Measurements from ENCODE around the gene ATG16L1.

ATG16L1 gene

DNA sequence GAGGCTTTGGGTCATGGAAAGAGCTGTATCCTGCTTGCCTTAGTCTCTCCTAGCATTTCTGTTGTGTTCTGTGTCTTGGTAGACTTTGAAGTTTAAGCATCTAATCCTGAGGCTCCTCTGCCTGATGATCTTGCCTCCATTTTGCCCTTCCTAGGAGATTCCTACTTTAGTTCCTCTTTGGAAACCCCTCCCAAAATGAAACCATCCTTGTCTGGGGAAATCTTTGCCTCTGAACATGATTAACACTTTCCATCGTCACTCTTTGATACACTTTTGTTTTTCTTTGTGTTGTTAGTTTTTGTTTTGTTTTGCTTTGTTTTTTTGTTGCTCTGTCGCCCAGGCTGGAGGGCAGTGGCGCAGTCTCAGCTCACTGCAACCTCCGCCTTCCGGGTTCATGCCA lies 9.2 kb downstream of the ATG16L1 start:
- no peak for DNase-seq (ENCODE audit: low spot score)

GRCh38 chr2:233261819-233262555 lies 10.5 kb downstream of the ATG16L1 start:
- DNase-seq (ENCODE audit: low spot score): no peak

GRCh38 chr2:233262562-233262961 lies 11.1 kb downstream of the ATG16L1 start:
- DNase-seq (ENCODE audit: low spot score): no peak

DNA sequence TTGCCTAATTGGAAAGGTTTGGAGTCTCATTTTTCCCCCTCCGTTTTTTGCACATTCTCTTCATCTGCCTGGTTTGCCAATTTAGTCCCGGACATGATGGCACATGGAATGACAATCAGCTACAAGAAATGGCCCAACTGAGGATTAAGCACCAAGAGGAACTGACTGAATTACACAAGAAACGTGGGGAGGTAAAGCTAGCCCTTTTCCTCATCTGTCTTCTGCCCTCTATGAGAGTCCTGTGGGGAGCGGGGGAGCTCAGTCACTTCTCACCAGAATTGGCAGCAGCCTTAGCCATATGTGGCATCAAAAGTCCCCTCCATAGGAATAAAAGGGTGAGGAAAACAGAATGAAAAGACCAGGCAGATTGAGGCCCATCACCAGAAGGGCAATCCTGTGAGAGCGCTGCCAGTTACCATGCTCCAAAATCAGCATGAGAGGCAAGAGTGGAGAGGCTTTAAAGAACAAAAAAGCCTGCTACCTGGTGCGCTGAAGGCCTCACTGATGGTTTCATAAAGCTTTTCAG lies 11.6 kb downstream of the ATG16L1 start:
- DNase-seq (ENCODE audit: low spot score): no peak

GRCh38 chr2:233264667-233265066 lies 13.2 kb downstream of the ATG16L1 start:
- DNase-seq (ENCODE audit: low spot score): no peak

DNA sequence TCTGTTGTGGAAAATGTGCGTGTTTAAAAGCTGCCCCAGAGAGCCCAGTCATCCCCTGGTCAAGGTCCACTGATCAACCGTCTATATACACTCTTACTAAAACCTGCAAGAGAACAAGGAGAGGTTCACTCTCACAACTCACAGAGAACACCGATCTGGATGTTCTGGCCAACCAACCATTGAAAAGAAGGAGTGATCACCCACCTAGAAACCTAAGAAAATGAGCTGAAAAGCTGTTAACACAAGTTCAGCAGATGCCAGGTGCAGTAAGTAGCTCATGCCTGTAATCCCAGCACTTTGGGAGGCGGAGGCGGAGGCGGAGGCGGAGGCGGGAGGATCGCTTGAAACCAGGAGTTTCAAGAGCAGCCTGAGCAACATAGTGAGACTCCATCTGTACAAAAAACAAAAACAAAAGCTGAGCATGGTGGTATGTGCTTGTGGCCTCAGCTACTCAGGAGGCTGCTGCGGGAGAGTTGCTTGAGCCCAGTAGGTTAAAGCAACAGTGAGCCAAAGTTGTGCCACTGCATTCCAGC lies 14.5 kb downstream of the ATG16L1 start:
- no peak for DNase-seq (ENCODE audit: low spot score)

DNA sequence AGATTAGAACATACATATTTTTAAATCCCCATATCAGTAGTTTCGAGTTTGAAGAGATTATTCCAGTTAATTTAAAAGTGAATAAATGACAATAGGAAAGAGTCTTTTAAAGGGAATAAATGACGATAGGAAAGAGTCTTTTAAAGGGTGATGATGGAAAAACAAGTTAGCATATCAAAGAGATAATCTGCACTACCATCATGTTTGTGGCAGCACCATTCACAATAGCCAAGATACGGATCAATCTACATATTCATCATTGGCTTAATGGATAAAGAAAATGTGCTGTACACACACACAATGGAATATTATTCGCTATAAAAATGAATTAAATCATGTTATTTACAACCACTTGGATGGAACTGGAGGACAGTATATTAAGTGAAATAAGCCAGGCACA lies 15.0 kb downstream of the ATG16L1 start:
- no peak for DNase-seq (ENCODE audit: low spot score)

DNA sequence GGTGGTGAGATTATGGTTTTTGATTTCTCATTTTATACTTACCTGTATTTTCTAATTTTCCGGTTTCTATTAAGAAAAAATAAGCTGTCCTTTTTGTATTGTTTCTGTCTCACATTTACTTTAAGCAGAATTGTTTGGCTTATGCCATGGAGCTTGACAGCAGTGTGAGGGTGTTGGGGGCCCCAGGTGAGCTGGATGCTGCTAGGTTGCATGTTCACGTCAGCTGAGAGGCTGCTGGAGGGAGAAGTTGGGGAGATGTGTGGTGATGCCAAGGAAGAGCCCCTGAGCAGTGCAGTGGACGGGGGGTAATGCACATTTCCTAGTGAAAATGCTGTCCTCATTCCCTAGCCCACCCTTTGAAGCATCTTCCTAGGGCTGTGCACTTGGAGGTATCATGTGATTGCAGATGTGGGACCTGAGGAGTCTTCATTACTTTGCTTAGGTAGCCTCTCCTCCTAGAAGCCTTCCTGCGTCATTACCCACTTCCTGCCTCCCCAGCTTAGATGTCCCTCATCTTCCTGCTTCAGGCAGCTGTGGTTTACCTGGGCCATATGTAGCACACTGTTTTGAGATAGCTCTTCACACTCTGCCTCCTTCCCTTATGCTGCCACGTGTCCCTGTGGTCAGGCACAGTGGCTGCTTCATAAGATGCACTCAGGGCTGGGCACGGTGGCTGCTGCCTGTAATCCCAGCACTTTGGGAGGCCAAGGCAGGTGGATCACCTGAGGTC lies 16.2 kb downstream of the ATG16L1 start:
- no peak for DNase-seq (ENCODE audit: low spot score)

DNA sequence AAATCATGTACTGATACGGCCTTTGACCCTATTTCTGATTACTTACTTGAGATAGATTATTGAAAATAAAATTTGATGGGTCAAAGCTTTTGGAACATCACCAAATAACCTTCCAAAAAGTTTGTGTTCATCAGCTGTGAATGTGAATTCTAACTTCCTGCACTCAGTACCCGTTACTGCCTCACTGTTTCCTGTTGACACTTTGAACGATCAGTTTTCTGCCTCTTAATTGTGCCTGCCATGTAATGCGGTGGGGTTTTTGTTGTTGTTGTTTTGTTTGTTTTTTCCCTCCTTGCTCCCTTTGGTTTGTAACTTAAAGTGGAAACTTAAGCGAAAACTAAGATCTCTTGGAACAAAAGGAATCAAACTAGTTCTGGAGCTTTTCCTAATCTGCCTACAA lies 18.9 kb downstream of the ATG16L1 start:
- DNase-seq (ENCODE audit: low spot score): no peak

DNA sequence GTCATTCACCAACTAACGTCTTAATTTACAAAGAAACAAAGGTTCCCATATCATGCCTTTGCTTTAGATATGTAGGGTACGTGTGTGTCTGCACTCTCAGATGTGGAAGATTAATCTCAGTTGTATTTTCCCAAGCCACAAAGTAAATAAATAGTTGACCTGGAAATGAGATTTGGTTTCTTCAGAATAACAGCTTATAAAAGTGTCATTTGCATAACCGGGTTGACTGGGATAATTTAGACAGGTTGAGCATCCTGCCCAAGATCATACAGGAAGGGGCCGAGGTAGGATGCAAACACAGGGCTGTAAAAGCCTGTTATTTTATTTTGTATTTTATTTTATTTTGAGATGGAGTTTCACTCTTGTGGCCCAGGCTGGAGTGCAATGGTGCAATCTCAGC lies 19.5 kb downstream of the ATG16L1 start:
- DNase-seq (ENCODE audit: low spot score): no peak

DNA sequence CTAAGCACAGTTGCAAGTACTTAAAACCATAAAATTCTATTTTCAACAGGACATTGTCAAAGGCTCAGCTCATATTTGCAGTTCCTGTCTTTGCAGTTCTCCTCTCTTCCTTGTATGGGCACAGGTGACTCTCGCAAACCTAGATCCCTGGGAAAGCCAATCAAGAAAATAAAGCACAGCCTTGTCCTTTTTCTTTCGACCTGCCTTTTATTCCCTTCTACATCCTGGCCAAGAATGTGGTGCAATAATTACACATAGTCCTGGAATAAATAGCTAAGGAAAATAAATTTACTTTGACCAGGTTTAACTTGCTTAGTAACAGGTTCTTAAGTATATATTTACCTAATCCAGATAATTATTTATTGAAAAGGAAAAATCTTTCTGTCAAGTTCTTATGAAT lies 20.2 kb downstream of the ATG16L1 start:
- no peak for DNase-seq (ENCODE audit: low spot score)

- DNase-seq (ENCODE audit: low spot score): no peak
Observed at GRCh38 chr2:233273120-233273519, 21.6 kb downstream of the ATG16L1 start.

GRCh38 chr2:233275223-233275622 lies 23.8 kb downstream of the ATG16L1 start:
- DNase-seq (ENCODE audit: low spot score): no peak

- DNase-seq (ENCODE audit: low spot score): no peak
Observed at GRCh38 chr2:233278921-233279320, 27.4 kb downstream of the ATG16L1 start.

DNA sequence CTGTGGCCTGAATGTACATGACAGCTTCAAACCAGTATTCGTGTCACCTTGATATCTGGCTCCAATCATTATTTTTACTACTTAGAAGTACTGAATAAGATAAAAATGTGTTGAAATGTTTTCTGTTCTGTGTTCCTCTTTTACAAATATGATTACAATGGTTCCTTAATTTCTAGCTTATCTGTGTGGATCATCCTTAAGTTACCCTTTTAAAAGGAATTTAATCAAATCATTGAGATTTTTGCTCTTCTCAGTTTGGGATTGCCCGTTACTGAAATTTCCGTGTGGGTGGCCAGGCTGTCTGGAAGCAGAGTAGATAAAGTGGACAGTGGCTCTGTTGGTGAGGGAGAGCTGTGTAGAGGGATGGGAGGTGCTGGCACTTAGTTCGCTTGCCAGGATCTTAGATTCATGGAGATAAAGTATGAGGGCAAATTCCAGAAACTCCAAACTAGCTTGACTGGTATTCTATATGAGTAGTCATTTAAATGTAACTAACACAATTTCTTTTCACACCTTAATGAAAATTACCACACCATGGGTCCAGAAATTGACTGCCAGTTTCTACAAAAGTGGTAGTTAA lies 28.7 kb downstream of the ATG16L1 start:
- DNase-seq (ENCODE audit: low spot score): no peak

GRCh38 chr2:233281553-233281952 lies 30.1 kb downstream of the ATG16L1 start:
- no peak for DNase-seq (ENCODE audit: low spot score)

DNA sequence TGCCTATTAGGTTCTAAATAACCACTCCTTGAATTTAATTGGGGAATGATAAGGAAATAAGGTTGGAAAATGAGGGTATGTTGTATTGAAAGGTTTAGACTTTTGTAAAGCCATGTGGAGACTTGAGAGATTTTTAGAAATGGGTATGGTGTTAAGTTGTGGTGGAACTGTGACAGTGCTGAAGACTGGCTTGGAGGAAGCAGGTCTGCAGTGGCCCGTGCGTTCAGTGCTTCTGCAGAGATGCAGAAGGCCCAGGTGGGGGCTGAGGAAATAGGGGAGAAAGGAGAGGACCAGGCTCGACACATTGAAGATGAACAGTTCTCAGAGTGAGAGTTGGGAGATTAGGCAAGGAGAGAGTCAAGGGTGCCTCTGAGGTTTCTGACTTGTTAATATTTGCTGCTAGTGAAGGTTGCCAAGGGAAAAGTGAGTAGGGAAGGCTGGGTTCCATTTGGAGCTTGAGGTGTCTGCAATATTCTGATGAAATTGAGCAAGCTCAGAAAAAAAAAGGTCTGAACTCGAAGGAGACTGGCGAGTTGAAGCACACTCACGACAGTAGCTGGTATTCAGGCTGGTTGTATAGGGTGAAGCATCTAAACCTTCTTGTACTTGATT lies 30.6 kb downstream of the ATG16L1 start:
- no peak for DNase-seq (ENCODE audit: low spot score)

- no peak for DNase-seq (ENCODE audit: low spot score)
Observed at GRCh38 chr2:233285921-233286320, 34.4 kb downstream of the ATG16L1 start.

- DNase-seq (ENCODE audit: low spot score): no peak
Observed at GRCh38 chr2:233287871-233288270, 36.4 kb downstream of the ATG16L1 start.

- peak; percentile 29 for DNase-seq (ENCODE audit: low spot score)
Observed at GRCh38 chr2:233288663-233289062, 37.2 kb downstream of the ATG16L1 start.

DNA sequence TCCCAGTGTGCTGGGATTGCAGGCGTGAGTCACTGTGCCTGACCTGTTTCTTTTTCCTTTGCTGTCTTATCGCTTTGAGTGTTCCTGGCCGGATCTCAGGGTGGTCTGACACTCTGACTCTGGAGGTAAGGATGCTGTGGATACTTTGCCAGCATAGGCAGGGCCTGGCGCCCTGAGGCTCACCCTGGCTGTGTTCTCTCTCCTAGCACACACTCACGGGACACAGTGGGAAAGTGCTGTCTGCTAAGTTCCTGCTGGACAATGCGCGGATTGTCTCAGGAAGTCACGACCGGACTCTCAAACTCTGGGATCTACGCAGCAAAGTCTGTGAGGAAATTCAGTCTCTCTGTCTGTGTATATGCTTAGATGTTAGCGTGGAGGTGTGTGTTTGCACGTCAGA lies 38.2 kb downstream of the ATG16L1 start:
- peak; percentile 67 for DNase-seq (ENCODE audit: low spot score)

DNA sequence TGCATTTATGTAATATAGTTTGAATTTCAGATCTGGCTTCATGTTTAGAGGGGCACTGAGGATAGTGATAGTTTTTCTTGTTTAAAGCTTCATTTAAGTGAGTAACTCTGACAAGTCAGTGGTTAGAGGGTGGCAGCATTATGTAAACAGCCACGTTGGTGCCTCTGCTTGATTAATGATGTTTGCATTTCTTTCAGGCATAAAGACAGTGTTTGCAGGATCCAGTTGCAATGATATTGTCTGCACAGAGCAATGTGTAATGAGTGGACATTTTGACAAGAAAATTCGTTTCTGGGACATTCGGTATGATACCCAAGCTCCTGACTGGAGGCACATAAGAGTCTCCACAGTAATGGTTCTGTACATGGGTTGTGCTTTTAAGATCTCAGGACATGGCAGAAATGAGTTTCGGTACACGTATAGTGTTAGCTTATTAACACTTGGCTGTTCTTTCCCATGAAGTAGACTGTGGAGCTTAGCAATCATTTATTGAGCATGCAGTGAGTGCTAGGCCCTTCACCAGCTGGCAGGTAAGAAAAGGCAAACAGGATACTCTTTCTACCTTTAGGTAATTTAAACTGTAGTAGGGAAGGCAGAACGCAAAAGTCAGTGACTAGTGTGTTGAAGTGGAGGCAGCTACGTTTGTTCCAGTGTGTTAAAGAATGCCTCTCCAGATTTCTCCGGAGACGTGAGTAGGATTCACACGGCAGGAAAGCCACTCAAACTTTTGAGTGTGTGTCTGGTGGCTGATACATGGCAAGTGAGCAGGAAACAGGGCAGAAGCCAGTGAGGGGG lies 38.8 kb downstream of the ATG16L1 start:
- DNase-seq (ENCODE audit: low spot score): no peak

Measured in COLO829 (cell line).